VCaP (cell line): ENCODE measurements around the gene F8.
"Not testable (repeated sequence)": the region's sequence is repeated elsewhere in the genome, so short reads cannot be mapped to it uniquely, and the experiment has no call there.

Experiments used
- H3K27ac ChIP-seq: fragments of 450-650 bp; 2 replicates; pipeline ENCODE4 v1.5.1; 2017
- CTCF ChIP-seq: fragments of 450-650 bp; conservative IDR thresholded peaks from 2 replicates; pipeline ENCODE4 v1.5.1; 2017; ENCODE audit warnings: mild to moderate bottlenecking, moderate library complexity

F8 gene

GRCh38 chrX:154819771-154820341, 202.7 kb downstream of the F8 start:
- no peak overlapping the region for H3K27ac ChIP-seq
- no peak for TF ChIP-seq CTCF

GRCh38 chrX:154818916-154819770, 203.4 kb downstream of the F8 start:
- H3K27ac ChIP-seq = no peak overlapping the region
- no peak for TF ChIP-seq CTCF

GRCh38 chrX:154817048-154817618, 205.4 kb downstream of the F8 start:
- not testable (repeated sequence) for H3K27ac ChIP-seq

- not testable (repeated sequence) for H3K27ac ChIP-seq
These were observed 206.1 kb downstream of the F8 start for GRCh38 chrX:154816326-154816898.

- TF ChIP-seq CTCF = no peak
- H3K27ac ChIP-seq = peak overlapping the region; percentile 20; the same call in 1 of the 2 replicates
These were observed 207.2 kb downstream of the F8 start for GRCh38 chrX:154815274-154815818.

GRCh38 chrX:154813801-154814200, 208.7 kb downstream of the F8 start:
- no peak overlapping the region for H3K27ac ChIP-seq
- no peak for TF ChIP-seq CTCF

- no peak for TF ChIP-seq CTCF
- no peak overlapping the region for H3K27ac ChIP-seq
These were observed 210.0 kb downstream of the F8 start for GRCh38 chrX:154812341-154813101.
